ENCODE results near the gene SPATA3.

SPATA3 gene

GRCh38 chr2:230990131-230990898, 5.6 kb upstream of the SPATA3 start:
- H4K91ac ChIP-seq (ENCODE audit: low read depth, low read length, poor library complexity), result peak overlapping the region; percentile 64
- peak overlapping the region; percentile 62 for H3K23ac ChIP-seq (ENCODE audit: low read depth, low read length, poor library complexity)
- no peak overlapping the region for H3K9ac ChIP-seq (ENCODE audit: low read depth, low read length, poor library complexity)
- no CpG with 5 or more reads among the region's 70 CpGs for WGBS, 2 donors (ENCODE audit: extremely low coverage in 2 of 2, insufficient read length in 2 of 2, insufficient replicate concordance in 1 of 2)
- no peaks in the 10 kb centered on the region for H3K36me3 ChIP-seq (replicated peaks in 1 of 2; ENCODE audit: control insufficient read depth in 2 of 2, insufficient read depth in 2 of 2, low read length in 2 of 2)
- H4K8ac ChIP-seq (ENCODE audit: low read depth, low read length), result peak overlapping the region; percentile 72
- no peaks in the 10 kb centered on the region for H3K79me1 ChIP-seq (ENCODE audit: low read depth, low read length)
- no peak overlapping the region for H2AK5ac ChIP-seq (ENCODE audit: low read depth, low read length)
- no peak overlapping the region for H3K14ac ChIP-seq (ENCODE audit: low read length)
- H2BK12ac ChIP-seq (ENCODE audit: low read length), result no peak overlapping the region
- H3K18ac ChIP-seq (ENCODE audit: low read length), result no peak overlapping the region
- H3K4me3 ChIP-seq (ENCODE audit: low read length in 2 of 2), result no peak overlapping the region
- H2BK5ac ChIP-seq (ENCODE audit: low read length), result no peak overlapping the region
- no peak for DNase-seq (ENCODE audit: low spot score)
- H2AFZ ChIP-seq (ENCODE audit: low read length), result no peak overlapping the region
- no peak overlapping the region for H2BK15ac ChIP-seq (ENCODE audit: low read length)
- no peaks in the 10 kb centered on the region for H3K9me3 ChIP-seq (replicated peaks in 1 of 2; ENCODE audit: control insufficient read depth in 2 of 2, insufficient read depth in 1 of 2, low read depth in 1 of 2, low read length in 2 of 2)
- H3K4me2 ChIP-seq (ENCODE audit: insufficient read depth, low read length, poor library complexity, severe bottlenecking), result no peak overlapping the region
- no peak overlapping the region for H2BK120ac ChIP-seq (ENCODE audit: low read depth, low read length)
- H3K27me3 ChIP-seq (ENCODE audit: control insufficient read depth in 3 of 3, insufficient read depth in 3 of 3, low read depth in 1 of 3, low read length in 3 of 3), result peaks cover 2 to 6% (median 2%) of the 10 kb centered on the region in 3 experiments
- no peak overlapping the region for H3K27ac ChIP-seq (replicated peaks; ENCODE audit: low read length)
- no peak overlapping the region for H3K4ac ChIP-seq (ENCODE audit: low read length)
- peaks cover 5% of the 10 kb centered on the region in 2 donors for H3K4me1 ChIP-seq (ENCODE audit: control insufficient read depth in 2 of 2, insufficient read depth in 1 of 2, low read depth in 1 of 2, low read length in 2 of 2)

- no peak overlapping the region for H2BK5ac ChIP-seq (ENCODE audit: low read length)
- no peak overlapping the region for H3K14ac ChIP-seq (ENCODE audit: low read length)
- no peak overlapping the region for H2BK15ac ChIP-seq (ENCODE audit: low read length)
- peak overlapping the region; percentile 72 for H4K8ac ChIP-seq (ENCODE audit: low read depth, low read length)
- no peak overlapping the region for H3K4me3 ChIP-seq (ENCODE audit: low read length in 2 of 2)
- peak overlapping the region; percentile 64 for H4K91ac ChIP-seq (ENCODE audit: low read depth, low read length, poor library complexity)
- no peak overlapping the region for H3K27ac ChIP-seq (replicated peaks; ENCODE audit: low read length)
- no peaks in the 10 kb centered on the region for H3K9me3 ChIP-seq (replicated peaks in 1 of 2; ENCODE audit: control insufficient read depth in 2 of 2, insufficient read depth in 1 of 2, low read depth in 1 of 2, low read length in 2 of 2)
- no peak overlapping the region for H2BK12ac ChIP-seq (ENCODE audit: low read length)
- DNase-seq (ENCODE audit: low spot score), result no peak
- H3K23ac ChIP-seq (ENCODE audit: low read depth, low read length, poor library complexity), result peak overlapping the region; percentile 62
- peak overlapping the region; percentile 63 for H3K18ac ChIP-seq (ENCODE audit: low read length)
- H2AFZ ChIP-seq (ENCODE audit: low read length), result no peak overlapping the region
- H2BK120ac ChIP-seq (ENCODE audit: low read depth, low read length), result no peak overlapping the region
- no peak overlapping the region for H3K4ac ChIP-seq (ENCODE audit: low read length)
- WGBS, 2 donors (ENCODE audit: extremely low coverage in 2 of 2, insufficient read length in 2 of 2, insufficient replicate concordance in 1 of 2), result no CpG with 5 or more reads among the region's 27 CpGs
- no peak overlapping the region for H2AK5ac ChIP-seq (ENCODE audit: low read depth, low read length)
- H3K4me2 ChIP-seq (ENCODE audit: insufficient read depth, low read length, poor library complexity, severe bottlenecking), result no peak overlapping the region
- H3K79me1 ChIP-seq (ENCODE audit: low read depth, low read length), result no peaks in the 10 kb centered on the region
- H3K4me1 ChIP-seq (ENCODE audit: control insufficient read depth in 2 of 2, insufficient read depth in 1 of 2, low read depth in 1 of 2, low read length in 2 of 2), result peaks cover 3 to 5% of the 10 kb centered on the region in 2 donors
- no peaks in the 10 kb centered on the region for H3K36me3 ChIP-seq (replicated peaks in 1 of 2; ENCODE audit: control insufficient read depth in 2 of 2, insufficient read depth in 2 of 2, low read length in 2 of 2)
- peaks cover 2 to 6% (median 2%) of the 10 kb centered on the region in 3 experiments for H3K27me3 ChIP-seq (ENCODE audit: control insufficient read depth in 3 of 3, insufficient read depth in 3 of 3, low read depth in 1 of 3, low read length in 3 of 3)
- H3K9ac ChIP-seq (ENCODE audit: low read depth, low read length, poor library complexity), result no peak overlapping the region
Measured at GRCh38 chr2:230990899-230991150, 5.1 kb upstream of the SPATA3 start.

GRCh38 chr2:230991598-230991997, 4.3 kb upstream of the SPATA3 start:
- no peak for DNase-seq (ENCODE audit: low spot score)
- H3K4me1 ChIP-seq (ENCODE audit: control insufficient read depth in 2 of 2, insufficient read depth in 1 of 2, low read depth in 1 of 2, low read length in 2 of 2), result peaks cover 3% of the 10 kb centered on the region in 2 donors
- no peak overlapping the region for H3K9ac ChIP-seq (ENCODE audit: low read depth, low read length, poor library complexity)
- no peak overlapping the region for H2AK5ac ChIP-seq (ENCODE audit: low read depth, low read length)
- H3K36me3 ChIP-seq (replicated peaks in 1 of 2; ENCODE audit: control insufficient read depth in 2 of 2, insufficient read depth in 2 of 2, low read length in 2 of 2), result no peaks in the 10 kb centered on the region
- no peak overlapping the region for H2BK15ac ChIP-seq (ENCODE audit: low read length)
- no peak overlapping the region for H2BK120ac ChIP-seq (ENCODE audit: low read depth, low read length)
- peak overlapping the region; percentile 75 for H3K23ac ChIP-seq (ENCODE audit: low read depth, low read length, poor library complexity)
- no peak overlapping the region for H3K4me2 ChIP-seq (ENCODE audit: insufficient read depth, low read length, poor library complexity, severe bottlenecking)
- H2AFZ ChIP-seq (ENCODE audit: low read length), result no peak overlapping the region
- no peak overlapping the region for H3K18ac ChIP-seq (ENCODE audit: low read length)
- H3K4ac ChIP-seq (ENCODE audit: low read length), result no peak overlapping the region
- no peak overlapping the region for H3K14ac ChIP-seq (ENCODE audit: low read length)
- WGBS, 2 donors (ENCODE audit: extremely low coverage in 2 of 2, insufficient read length in 2 of 2, insufficient replicate concordance in 1 of 2), result no CpG with 5 or more reads among the region's 7 CpGs
- H2BK5ac ChIP-seq (ENCODE audit: low read length), result no peak overlapping the region
- H3K27me3 ChIP-seq (ENCODE audit: control insufficient read depth in 3 of 3, insufficient read depth in 3 of 3, low read depth in 1 of 3, low read length in 3 of 3), result peaks cover 1 to 6% (median 2%) of the 10 kb centered on the region in 3 experiments
- H2BK12ac ChIP-seq (ENCODE audit: low read length), result no peak overlapping the region
- no peak overlapping the region for H3K27ac ChIP-seq (replicated peaks; ENCODE audit: low read length)
- H3K9me3 ChIP-seq (replicated peaks in 1 of 2; ENCODE audit: control insufficient read depth in 2 of 2, insufficient read depth in 1 of 2, low read depth in 1 of 2, low read length in 2 of 2), result peaks cover under 1 to 2% of the 10 kb centered on the region in 2 donors
- H3K79me1 ChIP-seq (ENCODE audit: low read depth, low read length), result no peaks in the 10 kb centered on the region
- H4K91ac ChIP-seq (ENCODE audit: low read depth, low read length, poor library complexity), result no peak overlapping the region
- H4K8ac ChIP-seq (ENCODE audit: low read depth, low read length), result no peak overlapping the region
- no peak overlapping the region for H3K4me3 ChIP-seq (ENCODE audit: low read length in 2 of 2)

- no peak overlapping the region for H3K18ac ChIP-seq (ENCODE audit: low read length)
- H3K36me3 ChIP-seq (replicated peaks in 1 of 2; ENCODE audit: control insufficient read depth in 2 of 2, insufficient read depth in 2 of 2, low read length in 2 of 2), result no peaks in the 10 kb centered on the region
- DNase-seq (ENCODE audit: low spot score), result no peak
- H3K4me1 ChIP-seq (ENCODE audit: control insufficient read depth in 2 of 2, insufficient read depth in 1 of 2, low read depth in 1 of 2, low read length in 2 of 2), result no peaks in the 10 kb centered on the region
- H3K27me3 ChIP-seq (ENCODE audit: control insufficient read depth in 3 of 3, insufficient read depth in 3 of 3, low read depth in 1 of 3, low read length in 3 of 3), result peaks cover 0 to 8% (median 0%) of the 10 kb centered on the region in 3 experiments
- H3K79me1 ChIP-seq (ENCODE audit: low read depth, low read length), result no peaks in the 10 kb centered on the region
- no peak overlapping the region for H4K91ac ChIP-seq (ENCODE audit: low read depth, low read length, poor library complexity)
- H2BK5ac ChIP-seq (ENCODE audit: low read length), result no peak overlapping the region
- no peak overlapping the region for H2BK12ac ChIP-seq (ENCODE audit: low read length)
- no peak overlapping the region for H3K14ac ChIP-seq (ENCODE audit: low read length)
- H2BK15ac ChIP-seq (ENCODE audit: low read length), result no peak overlapping the region
- H2AK5ac ChIP-seq (ENCODE audit: low read depth, low read length), result no peak overlapping the region
- H3K9me3 ChIP-seq (replicated peaks in 1 of 2; ENCODE audit: control insufficient read depth in 2 of 2, insufficient read depth in 1 of 2, low read depth in 1 of 2, low read length in 2 of 2), result peaks cover 2 to 7% of the 10 kb centered on the region in 2 donors
- no peak overlapping the region for H3K23ac ChIP-seq (ENCODE audit: low read depth, low read length, poor library complexity)
- no peak overlapping the region for H3K27ac ChIP-seq (replicated peaks; ENCODE audit: low read length)
- H3K9ac ChIP-seq (ENCODE audit: low read depth, low read length, poor library complexity), result no peak overlapping the region
- H2AFZ ChIP-seq (ENCODE audit: low read length), result no peak overlapping the region
- H3K4ac ChIP-seq (ENCODE audit: low read length), result no peak overlapping the region
- no peak overlapping the region for H3K4me3 ChIP-seq (ENCODE audit: low read length in 2 of 2)
- no peak overlapping the region for H2BK120ac ChIP-seq (ENCODE audit: low read depth, low read length)
- H3K4me2 ChIP-seq (ENCODE audit: insufficient read depth, low read length, poor library complexity, severe bottlenecking), result no peak overlapping the region
- H4K8ac ChIP-seq (ENCODE audit: low read depth, low read length), result no peak overlapping the region
Measured at GRCh38 chr2:230996661-230997060, 740 bp downstream of the SPATA3 start.
